HL-60 (cell line): Measurements from ENCODE around the gene MYADML2.
"Not testable (repeated sequence)": the region's sequence is repeated elsewhere in the genome, so short reads cannot be mapped to it uniquely, and the experiment has no call there.

Source experiments
- DNase-seq, 2 experiments: peaks; one replicate each; pipeline ENCODE4 v3.0.0-alpha.2; 2010 to 2020; ENCODE audit warnings: low read depth in 1 of 2, low spot score in 1 of 2
- H3K27ac ChIP-seq: fragments of 250-450 bp; sonication (Bioruptor Pico); replicated peaks from 2 replicates; pipeline ENCODE4 v1.5.1; 2020; ENCODE audit warnings: mild to moderate bottlenecking, moderate library complexity
- H3K27me3 ChIP-seq: fragments of 250-450 bp; sonication (Bioruptor Pico); 2 replicates; pipeline ENCODE4 v1.5.1; 2021; ENCODE audit warnings: mild to moderate bottlenecking, moderate library complexity; ENCODE audit not compliant: insufficient read depth, poor library complexity, severe bottlenecking
- H3K4me3 ChIP-seq: replicated peaks from 2 replicates; pipeline ENCODE4 v1.5.1; 2011; ENCODE audit warnings: mild to moderate bottlenecking, control low read depth, low read length; ENCODE audit not compliant: insufficient read depth
- GABPA ChIP-seq: IDR thresholded peaks from 2 replicates; pipeline ENCODE4 v1.6.1; 2012; ENCODE audit warnings: low read depth
- POLR2AphosphoS5 ChIP-seq: IDR thresholded peaks from 2 replicates; pipeline ENCODE4 v1.6.1; 2012; ENCODE audit warnings: low read depth
- SPI1 ChIP-seq: IDR thresholded peaks from 2 replicates; pipeline ENCODE4 v1.6.1; 2012; ENCODE audit warnings: low read depth, mild to moderate bottlenecking, borderline replicate concordance
- TF ChIP-seq, protein P1 (sequence below): IDR thresholded peaks from 2 replicates; pipeline ENCODE4 v1.6.1; 2012; ENCODE audit warnings: low read depth; ENCODE audit not compliant: insufficient replicate concordance
- TF ChIP-seq, protein P2 (sequence below): IDR thresholded peaks from one replicate; pipeline ENCODE4 v1.5.1; 2011; ENCODE audit warnings: low read length, control low read depth, inconsistent platforms; ENCODE audit not compliant: insufficient read depth

The MYADML2 gene

DNA sequence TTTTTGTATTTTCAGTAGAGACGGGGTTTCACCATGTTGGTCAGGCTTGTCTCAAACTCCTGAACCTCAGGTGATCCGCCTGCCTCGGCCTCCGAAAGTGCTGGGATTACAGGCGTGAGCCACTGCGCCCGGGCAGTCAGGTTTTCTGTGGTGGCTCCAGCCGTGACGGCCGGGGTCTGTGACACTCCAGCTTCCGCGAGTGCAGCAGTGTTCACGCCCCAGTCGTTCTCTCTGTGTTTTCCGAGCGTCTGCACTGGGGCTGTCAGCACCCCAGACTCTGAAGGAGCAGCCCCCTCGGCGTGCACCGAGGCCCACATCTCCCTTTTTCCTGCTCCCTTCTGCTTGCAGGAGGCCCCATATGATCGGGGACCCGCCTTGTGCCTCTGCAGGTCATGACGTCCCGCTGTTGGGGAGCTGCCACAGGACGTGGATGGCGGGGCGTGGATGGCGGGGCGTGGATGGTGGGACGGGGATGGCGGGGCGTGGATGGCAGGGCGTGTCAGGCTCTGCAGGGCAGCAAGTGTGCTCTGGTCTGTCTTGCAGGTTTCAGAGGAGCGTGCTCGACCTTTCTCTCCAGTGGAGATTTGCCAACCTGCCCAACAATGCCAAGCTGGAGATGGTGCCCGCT lies 36.1 kb upstream of the MYADML2 start:
- no peak overlapping the region for H3K27ac ChIP-seq
- H3K4me3 ChIP-seq: no peak overlapping the region
- TF ChIP-seq, protein P1, sequence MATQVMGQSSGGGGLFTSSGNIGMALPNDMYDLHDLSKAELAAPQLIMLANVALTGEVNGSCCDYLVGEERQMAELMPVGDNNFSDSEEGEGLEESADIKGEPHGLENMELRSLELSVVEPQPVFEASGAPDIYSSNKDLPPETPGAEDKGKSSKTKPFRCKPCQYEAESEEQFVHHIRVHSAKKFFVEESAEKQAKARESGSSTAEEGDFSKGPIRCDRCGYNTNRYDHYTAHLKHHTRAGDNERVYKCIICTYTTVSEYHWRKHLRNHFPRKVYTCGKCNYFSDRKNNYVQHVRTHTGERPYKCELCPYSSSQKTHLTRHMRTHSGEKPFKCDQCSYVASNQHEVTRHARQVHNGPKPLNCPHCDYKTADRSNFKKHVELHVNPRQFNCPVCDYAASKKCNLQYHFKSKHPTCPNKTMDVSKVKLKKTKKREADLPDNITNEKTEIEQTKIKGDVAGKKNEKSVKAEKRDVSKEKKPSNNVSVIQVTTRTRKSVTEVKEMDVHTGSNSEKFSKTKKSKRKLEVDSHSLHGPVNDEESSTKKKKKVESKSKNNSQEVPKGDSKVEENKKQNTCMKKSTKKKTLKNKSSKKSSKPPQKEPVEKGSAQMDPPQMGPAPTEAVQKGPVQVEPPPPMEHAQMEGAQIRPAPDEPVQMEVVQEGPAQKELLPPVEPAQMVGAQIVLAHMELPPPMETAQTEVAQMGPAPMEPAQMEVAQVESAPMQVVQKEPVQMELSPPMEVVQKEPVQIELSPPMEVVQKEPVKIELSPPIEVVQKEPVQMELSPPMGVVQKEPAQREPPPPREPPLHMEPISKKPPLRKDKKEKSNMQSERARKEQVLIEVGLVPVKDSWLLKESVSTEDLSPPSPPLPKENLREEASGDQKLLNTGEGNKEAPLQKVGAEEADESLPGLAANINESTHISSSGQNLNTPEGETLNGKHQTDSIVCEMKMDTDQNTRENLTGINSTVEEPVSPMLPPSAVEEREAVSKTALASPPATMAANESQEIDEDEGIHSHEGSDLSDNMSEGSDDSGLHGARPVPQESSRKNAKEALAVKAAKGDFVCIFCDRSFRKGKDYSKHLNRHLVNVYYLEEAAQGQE: no peak
- no peak for TF ChIP-seq POLR2AphosphoS5
- TF ChIP-seq SPI1: no peak
- no peak for TF ChIP-seq GABPA
- TF ChIP-seq, protein P2, sequence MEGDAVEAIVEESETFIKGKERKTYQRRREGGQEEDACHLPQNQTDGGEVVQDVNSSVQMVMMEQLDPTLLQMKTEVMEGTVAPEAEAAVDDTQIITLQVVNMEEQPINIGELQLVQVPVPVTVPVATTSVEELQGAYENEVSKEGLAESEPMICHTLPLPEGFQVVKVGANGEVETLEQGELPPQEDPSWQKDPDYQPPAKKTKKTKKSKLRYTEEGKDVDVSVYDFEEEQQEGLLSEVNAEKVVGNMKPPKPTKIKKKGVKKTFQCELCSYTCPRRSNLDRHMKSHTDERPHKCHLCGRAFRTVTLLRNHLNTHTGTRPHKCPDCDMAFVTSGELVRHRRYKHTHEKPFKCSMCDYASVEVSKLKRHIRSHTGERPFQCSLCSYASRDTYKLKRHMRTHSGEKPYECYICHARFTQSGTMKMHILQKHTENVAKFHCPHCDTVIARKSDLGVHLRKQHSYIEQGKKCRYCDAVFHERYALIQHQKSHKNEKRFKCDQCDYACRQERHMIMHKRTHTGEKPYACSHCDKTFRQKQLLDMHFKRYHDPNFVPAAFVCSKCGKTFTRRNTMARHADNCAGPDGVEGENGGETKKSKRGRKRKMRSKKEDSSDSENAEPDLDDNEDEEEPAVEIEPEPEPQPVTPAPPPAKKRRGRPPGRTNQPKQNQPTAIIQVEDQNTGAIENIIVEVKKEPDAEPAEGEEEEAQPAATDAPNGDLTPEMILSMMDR: no peak
- no peak for DNase-seq
- no peaks in the 10 kb centered on the region for H3K27me3 ChIP-seq

GRCh38 chr17:81981511-81981910 lies 34.5 kb upstream of the MYADML2 start:
- H3K4me3 ChIP-seq, H3K27ac ChIP-seq, H3K27me3 ChIP-seq, DNase-seq: not testable (repeated sequence)

DNA sequence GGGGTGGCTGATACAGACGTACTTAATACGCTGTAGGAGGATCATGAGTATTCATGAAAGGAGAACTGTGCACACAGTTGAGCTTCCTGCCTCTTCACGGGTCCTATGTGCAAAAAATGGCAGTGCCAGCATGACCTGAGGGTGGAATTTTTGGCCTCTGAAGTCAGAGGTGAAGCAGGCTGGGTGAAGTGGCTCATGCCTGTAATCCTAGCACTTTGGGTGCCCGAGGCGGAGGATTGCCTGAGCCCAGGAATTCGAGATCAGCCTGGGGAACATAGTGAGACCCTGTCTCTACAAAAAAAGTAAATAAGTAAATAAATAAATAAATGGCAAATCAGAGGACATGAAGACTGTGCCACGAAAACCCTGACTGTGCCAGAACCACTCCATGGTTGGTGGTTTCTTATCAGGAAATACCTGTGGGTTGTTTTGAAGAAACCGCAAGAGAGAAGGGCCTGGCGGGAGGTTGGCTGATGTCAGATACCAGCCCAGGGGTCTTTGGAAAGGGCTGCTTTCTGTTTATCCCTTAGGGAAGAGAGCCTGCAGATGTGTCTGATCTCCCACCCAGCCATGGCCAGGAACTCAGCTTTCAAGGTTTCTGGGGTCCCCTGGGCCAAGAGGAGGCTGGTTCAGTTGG lies 33.8 kb upstream of the MYADML2 start:
- Histone ChIP-seq H3K27me3 (no peaks in the 10 kb centered on the region), H3K27ac (no peak overlapping the region), H3K4me3 (no peak overlapping the region)
- TF ChIP-seq, protein P1: no peak
- TF ChIP-seq POLR2AphosphoS5 (no peak), SPI1 (no peak), GABPA (no peak)
- TF ChIP-seq, protein P2: no peak
- no peak for DNase-seq

GRCh38 chr17:81980122-81980521 lies 33.1 kb upstream of the MYADML2 start:
- TF ChIP-seq GABPA: no peak
- TF ChIP-seq, protein P2: no peak
- no peak for TF ChIP-seq POLR2AphosphoS5
- TF ChIP-seq, protein P1: no peak
- TF ChIP-seq SPI1: no peak
- Histone ChIP-seq H3K27ac (no peak overlapping the region), H3K4me3 (no peak overlapping the region), H3K27me3 (no peaks in the 10 kb centered on the region)
- DNase-seq: no peak
